ENCODE measurements around the gene FXYD7. TPM values are rescaled to one million over a fixed set of nuclear protein-coding genes. Genes with fewer than 3 reads are reported as not detected.

Gene FXYD7
- total and polyA plus RNA-seq, 9 of the 15 experiments (the other 6 are each of a cell fraction or from before 2014, with no cell fraction given), result 0.10 to 0.80 (median 0.31) TPM; not detected in 3

GRCh38 chr19:35154525-35155406 is 11.7 kb downstream of the FXYD7 start, which contains the start of gene FXYD5 (continued):
- TF ChIP-seq CREB3L1 (IDR thresholded peaks at IDR 0.05; ENCODE audit: borderline replicate concordance, low read depth) (peak; percentile 28; the same call in 1 of the 2 replicates), ADNP (tag; IDR thresholded peaks at IDR 0.05) (no peak), SLC30A9 (CRISPR knock-in tag; IDR thresholded peaks at IDR 0.05) (no peak), KLF13 (tag; IDR thresholded peaks at IDR 0.05; ENCODE audit: borderline replicate concordance, low read depth) (no peak), LCOR (CRISPR knock-in tag; IDR thresholded peaks at IDR 0.05) (no peak), RFX5 (IDR thresholded peaks at IDR 0.05; ENCODE audit: low read depth, low read length) (no peak), CCAR2 (IDR thresholded peaks at IDR 0.05; ENCODE audit: low read depth, low read length) (no peak), DDX20 (tag; IDR thresholded peaks at IDR 0.05; ENCODE audit: low read depth) (no peak), HMGN3 (IDR thresholded peaks at IDR 0.05; ENCODE audit: borderline replicate concordance, extremely low read depth, insufficient read length, low read depth, low read length) (peak; percentile 57), TCF15 (CRISPR knock-in tag; IDR thresholded peaks at IDR 0.05) (no peak), XRCC5 (IDR thresholded peaks at IDR 0.05; ENCODE audit: low read depth, low read length) (peak; percentile 81; the same call in 1 of the 2 replicates), NEUROD1 (IDR thresholded peaks at IDR 0.05; ENCODE audit: borderline replicate concordance, low read depth, low read length, partially characterized antibody) (peak; percentile 51), ZNF830 (CRISPR knock-in tag; IDR thresholded peaks at IDR 0.05) (no peak), ZC3H4 (CRISPR knock-in tag; IDR thresholded peaks at IDR 0.05; ENCODE audit: borderline replicate concordance) (no peak), ZNF24 (IDR thresholded peaks at IDR 0.05) (0 out of 2 replicates have a peak, but pooled peaks have one; percentile 32), MCM3 (IDR thresholded peaks at IDR 0.05) (no peak), MAFF (IDR thresholded peaks at IDR 0.05; ENCODE audit: low read length) (no peak), ZFP36 (IDR thresholded peaks at IDR 0.05; ENCODE audit: low read depth, low read length, partially characterized antibody) (peak; percentile 8), ZNF436 (CRISPR knock-in tag; IDR thresholded peaks at IDR 0.05) (no peak)
- TF ChIP-seq, protein P1, sequence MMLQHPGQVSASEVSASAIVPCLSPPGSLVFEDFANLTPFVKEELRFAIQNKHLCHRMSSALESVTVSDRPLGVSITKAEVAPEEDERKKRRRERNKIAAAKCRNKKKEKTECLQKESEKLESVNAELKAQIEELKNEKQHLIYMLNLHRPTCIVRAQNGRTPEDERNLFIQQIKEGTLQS (IDR thresholded peaks at IDR 0.05), result peak; percentile 76
- TF ChIP-seq, protein P1 (CRISPR knock-in tag; conservative IDR thresholded peaks at IDR 0.05), result no peak
- TF ChIP-seq, protein P2, sequence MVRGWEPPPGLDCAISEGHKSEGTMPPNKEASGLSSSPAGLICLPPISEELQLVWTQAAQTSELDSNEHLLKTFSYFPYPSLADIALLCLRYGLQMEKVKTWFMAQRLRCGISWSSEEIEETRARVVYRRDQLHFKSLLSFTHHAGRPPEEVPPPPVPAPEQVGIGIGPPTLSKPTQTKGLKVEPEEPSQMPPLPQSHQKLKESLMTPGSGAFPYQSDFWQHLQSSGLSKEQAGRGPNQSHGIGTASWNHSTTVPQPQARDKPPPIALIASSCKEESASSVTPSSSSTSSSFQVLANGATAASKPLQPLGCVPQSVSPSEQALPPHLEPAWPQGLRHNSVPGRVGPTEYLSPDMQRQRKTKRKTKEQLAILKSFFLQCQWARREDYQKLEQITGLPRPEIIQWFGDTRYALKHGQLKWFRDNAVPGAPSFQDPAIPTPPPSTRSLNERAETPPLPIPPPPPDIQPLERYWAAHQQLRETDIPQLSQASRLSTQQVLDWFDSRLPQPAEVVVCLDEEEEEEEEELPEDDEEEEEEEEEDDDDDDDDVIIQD (CRISPR knock-in tag; IDR thresholded peaks at IDR 0.05), result no peak
- TF ChIP-seq, protein P3, sequence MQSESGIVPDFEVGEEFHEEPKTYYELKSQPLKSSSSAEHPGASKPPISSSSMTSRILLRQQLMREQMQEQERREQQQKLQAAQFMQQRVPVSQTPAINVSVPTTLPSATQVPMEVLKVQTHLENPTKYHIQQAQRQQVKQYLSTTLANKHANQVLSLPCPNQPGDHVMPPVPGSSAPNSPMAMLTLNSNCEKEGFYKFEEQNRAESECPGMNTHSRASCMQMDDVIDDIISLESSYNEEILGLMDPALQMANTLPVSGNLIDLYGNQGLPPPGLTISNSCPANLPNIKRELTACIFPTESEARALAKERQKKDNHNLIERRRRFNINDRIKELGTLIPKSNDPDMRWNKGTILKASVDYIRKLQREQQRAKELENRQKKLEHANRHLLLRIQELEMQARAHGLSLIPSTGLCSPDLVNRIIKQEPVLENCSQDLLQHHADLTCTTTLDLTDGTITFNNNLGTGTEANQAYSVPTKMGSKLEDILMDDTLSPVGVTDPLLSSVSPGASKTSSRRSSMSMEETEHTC (IDR thresholded peaks at IDR 0.05), result no peak
